ENCODE measurements around the gene KREMEN1.

- TF ChIP-seq POLR2AphosphoS5 (IDR thresholded peaks at IDR 0.05) (no peak), EP300 (IDR thresholded peaks at IDR 0.05) (no peak)
These were observed 16.4 kb upstream of the KREMEN1 start for GRCh38 chr22:29056472-29056871.
